ENCODE measurements around the gene CCDC92.
A peak's percentile ranks its signal among the peaks of the same experiment; 100 is the strongest.

Gene CCDC92, protein sequence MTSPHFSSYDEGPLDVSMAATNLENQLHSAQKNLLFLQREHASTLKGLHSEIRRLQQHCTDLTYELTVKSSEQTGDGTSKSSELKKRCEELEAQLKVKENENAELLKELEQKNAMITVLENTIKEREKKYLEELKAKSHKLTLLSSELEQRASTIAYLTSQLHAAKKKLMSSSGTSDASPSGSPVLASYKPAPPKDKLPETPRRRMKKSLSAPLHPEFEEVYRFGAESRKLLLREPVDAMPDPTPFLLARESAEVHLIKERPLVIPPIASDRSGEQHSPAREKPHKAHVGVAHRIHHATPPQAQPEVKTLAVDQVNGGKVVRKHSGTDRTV

DNA sequence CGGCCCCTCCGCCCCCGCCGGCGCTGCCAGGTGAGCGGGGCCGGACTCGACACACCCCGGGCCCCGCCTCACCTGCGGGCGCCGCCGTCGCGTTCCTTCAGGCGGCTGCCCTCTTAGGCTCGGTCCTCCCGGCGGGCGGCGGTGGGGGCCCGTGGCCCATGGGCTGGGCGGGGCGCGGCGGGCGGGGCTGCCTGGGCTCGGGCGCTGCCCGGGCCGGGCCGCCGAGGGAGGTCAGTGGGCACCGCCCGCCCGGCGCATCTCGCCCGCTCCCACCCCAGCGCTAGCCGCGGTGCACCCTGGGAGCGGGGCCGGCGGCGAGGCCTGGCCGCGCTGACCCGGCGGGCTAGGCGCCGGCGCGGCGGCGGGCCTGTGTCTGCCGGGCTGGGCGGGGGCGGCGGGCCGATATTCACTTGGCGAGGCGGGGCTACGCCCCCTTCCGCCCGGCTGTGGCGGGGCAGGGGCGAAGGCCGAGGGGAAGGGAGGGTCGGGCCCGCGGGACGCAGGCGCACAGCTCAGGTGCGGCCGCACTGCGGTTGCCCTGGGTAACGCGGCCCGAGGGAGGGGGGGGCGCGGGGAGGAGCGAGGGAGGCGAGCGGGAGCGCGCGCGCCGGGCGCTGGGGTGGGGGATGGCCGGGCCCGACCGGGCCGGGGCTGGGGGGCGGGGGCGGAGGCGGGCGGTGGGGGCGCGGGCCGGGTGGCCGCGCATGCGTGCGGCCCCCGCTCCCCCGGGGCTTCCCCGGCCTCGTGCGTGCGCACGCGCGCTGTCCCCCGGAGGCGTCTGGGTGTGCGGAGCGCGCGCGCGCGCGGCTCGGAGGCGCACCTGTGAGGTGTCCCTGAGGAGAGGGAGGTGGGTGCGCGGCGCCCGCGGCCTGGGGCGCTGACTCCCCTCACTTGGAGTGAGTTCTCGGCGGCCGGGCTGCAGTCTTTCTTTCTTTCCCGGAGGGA is at the start of gene CCDC92, which contains the start of gene ZNF664:
CCDC92 (minus strand) TSS at position 375 of the 945 bp plus-strand sequence. CDS start 28,526 bp downstream, outside the sequence.
ZNF664 (plus strand) TSS at position 759 of the 945 bp plus-strand sequence. CDS start 38,930 bp downstream, outside the sequence.
- DNase-seq (ENCODE audit: low spot score): peak; percentile 84

DNA sequence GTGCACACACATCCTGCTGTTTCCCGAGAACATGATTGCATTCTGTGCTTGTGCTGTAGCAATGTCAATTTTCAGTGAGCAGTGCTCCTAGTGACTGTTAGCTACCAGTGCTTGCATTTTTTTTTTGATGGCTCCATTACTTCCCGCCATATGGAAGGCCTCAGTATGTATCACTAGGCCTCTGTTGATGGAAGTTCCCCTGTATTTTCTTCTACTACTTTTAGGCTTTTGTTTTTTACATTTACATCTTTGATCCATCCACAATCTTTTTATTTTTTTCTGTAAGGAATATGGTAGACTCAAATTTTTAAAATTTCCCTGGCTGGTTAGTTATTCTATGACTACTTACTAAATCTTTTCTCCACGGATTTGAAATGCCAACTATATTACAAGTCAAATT is 49.5 kb upstream of the CCDC92 start:
- no peak for DNase-seq (ENCODE audit: low spot score)

DNA sequence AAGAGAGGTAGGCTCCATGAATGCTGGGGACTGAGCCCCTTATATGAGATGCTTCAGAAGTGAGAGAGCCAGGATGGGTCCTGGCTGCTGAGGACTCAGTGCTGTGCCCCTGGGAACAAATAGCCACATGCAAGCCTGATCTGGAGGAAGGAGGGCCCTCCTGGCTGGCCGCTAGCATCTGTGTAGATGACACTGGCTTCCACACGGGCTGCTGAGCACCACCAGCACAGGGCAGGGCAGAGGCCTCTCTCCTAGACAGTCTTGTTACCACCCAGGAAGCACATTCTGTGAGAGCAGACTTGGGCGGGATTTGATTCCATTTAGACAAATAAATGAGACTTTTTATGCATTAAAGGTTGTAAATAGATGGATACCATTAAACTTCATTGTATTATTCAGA is 48.4 kb upstream of the CCDC92 start:
- peak; percentile 25 for DNase-seq (ENCODE audit: low spot score)

DNA sequence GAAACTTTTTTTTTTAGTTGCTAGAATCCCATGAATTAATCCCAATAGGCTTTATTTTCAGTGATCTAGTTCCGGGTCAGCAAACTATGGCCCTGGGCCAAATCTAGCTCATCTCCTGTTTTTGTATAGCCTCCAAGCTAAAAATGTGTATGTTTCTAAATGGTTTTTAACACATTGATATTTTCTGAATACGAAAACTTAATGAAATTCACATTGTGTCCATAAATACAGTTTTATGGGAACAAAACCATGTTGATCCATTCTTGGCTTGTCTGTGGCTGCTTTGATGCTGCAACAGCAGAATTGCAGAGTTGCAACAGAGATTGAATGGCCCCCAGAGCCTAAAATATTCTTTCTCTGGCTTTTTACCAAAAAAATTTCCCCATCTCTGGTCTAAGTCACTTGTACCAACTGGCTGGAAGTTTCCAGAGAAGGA is 47.9 kb upstream of the CCDC92 start:
- no peak for DNase-seq (ENCODE audit: low spot score)

DNA sequence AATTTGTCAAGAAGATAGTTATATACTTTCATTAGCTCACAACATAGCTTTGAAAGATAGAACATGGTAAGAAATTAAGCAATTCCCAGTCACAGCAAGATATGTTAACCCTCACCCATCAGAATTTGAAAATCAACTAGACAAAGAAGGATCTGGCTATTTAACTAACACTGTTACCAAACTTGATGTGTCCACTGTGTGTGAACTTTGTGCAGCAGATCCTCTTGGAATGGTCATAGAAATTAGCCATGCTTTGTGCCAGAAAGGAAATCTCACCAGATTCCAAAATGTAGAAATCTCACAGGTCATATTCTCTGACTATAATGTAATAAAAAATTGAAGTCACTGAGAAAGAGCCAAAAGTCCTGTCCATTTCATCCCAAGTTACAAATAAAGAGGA is 46.5 kb upstream of the CCDC92 start:
- no peak for DNase-seq (ENCODE audit: low spot score)

DNA sequence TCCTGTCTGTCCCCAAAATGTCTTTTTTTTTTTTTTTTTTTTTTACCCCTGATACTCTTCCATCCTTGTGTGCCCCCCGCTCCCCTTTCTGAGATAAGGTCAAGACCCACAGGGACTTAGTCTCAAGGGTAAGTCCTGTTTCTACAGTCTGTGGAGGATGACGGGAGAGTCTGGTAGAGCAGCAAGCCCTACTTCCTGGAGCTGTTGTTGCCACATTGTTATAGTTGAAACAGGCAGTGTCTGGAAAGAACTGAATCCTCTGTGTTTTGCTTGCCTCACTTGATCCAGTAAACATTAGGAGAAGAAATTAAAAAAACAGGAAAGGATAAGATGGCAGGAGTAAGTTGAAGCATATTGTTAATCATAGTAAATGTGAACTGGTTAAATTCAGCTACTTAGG is 45.9 kb upstream of the CCDC92 start:
- no peak for DNase-seq (ENCODE audit: low spot score)

DNA sequence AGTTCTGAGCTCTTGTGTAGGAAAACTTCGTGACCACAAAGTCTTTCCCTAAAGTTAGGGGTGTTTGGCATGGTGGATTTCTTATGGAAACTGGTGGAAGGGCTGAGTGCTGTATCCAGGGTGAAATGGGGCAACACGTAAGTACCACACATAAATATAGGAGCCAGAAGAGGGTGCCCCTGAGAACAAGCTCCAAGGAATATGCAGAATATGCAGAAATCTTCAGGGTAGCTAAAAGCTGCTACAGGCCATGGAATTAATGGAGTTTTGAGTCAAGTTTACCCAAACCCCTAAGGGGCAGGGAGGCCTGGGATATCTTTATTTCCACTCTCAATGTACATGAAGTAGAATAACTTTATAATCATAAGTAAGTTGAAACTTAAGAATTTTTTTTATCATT is 44.4 kb upstream of the CCDC92 start:
- DNase-seq (ENCODE audit: low spot score): no peak

DNA sequence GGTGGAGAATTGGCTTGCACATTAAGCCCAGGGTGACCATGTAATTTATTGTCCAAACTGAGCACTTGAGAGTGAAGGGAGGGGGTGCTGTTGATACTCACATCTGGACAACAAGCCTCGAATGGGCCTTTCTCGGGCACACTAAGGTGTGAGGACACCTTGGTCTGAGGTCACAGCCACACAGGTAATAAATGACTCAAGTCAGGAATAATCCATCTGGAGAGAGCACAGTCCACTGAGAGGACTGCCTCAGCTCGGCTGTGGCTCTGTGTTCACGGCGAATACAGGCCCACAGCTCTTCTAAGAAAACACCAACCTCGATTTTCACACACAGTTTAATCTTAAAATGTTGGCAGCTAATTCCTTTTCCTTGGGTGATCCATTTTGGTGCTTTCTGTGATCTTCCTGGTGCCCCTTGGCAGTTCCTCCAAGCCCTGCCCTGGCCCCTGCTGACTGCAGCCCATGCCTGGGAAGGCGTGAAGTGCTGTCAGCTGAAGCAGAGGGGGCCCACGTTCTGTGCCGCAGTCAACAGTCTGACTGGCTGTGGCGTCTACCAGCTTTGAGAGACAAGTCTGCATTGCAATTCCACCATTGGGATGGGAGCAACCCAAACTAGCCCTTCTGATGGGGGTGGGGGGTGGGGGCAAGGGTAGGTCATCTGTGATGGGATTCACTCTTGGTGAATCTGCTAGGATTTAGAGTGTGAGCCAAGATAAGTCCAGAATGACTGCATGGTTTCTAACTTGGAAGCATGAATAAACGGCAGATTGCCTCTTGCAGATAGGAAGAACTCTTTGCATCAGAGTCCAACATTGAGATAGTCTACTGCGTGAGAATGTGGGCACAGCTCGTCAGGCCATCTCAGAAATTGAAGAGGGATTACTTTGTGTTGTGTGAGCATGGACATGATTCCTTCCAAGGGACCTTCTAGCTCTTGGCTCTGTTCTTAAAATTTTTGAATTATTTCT is 43.1 kb upstream of the CCDC92 start:
- DNase-seq (ENCODE audit: low spot score): no peak

DNA sequence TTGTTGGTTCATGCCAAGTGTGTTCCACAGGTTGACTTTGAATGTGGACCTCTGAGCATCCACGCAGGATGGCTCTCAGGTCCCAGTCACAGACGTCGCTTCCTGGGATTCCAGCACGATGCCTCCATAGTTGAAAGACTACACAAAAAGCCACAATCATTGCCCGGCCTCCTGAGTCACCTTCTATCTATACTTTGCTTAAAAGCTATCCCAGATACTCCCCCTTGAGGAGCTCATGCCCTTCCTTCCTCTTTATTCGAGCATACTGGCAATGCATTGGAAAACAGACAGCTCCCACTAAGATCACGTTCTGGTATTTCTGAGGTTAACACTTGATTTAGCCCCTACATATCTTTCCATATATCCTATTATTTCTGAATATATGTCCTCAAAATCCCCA is 40.4 kb upstream of the CCDC92 start:
- no peak for DNase-seq (ENCODE audit: low spot score)

DNA sequence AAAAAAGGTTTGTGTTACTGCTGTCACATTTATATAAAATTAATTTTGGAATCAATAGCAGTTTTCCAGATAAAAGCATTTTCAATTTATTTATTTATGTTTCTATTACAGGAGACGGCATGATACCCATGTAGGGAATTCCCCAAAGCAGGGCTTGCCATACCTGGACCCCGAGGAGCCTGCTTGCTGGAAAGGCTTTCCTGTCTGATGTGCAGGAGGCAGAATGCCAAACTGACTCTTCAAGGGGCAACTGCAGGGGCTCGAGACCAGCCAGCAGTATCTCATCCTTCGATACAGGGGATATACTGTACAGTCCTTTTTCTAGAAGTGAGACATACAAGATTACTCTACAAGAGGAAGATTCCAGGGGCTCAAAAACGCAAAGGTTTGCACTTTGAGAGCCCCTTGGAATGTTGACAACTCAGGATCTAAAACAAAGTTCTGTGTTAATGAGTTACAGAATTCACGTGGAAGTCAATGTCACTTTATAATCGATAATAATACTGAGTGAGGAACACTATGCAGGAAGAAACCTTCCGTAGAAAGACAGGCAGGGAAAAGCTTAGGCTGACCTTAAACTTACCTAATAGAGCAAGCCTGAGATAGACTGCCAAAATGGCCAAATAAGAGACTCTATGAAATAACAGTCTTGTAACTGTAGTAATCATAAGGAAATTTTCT is 38.9 kb upstream of the CCDC92 start:
- no peak for DNase-seq (ENCODE audit: low spot score)

DNA sequence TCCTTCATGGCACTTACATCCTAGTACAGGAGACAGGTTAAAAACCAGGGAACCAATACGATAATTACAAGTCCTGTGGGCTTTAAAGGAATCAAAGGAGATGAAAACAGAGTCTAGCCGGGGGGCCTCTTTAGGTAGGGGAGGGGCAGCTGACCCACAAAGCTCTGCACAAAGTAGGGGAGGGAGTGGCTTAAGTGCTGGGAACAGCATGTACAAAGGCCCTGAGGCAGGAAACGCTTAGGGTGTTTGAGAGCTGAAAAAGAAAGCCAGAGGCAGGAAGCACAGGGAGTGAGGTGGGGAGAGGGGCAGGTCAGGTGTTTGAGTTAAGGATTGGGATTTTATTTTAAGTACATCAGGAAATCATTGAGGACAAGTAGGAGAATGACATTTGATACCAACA is 38.1 kb upstream of the CCDC92 start:
- DNase-seq (ENCODE audit: low spot score): no peak

DNA sequence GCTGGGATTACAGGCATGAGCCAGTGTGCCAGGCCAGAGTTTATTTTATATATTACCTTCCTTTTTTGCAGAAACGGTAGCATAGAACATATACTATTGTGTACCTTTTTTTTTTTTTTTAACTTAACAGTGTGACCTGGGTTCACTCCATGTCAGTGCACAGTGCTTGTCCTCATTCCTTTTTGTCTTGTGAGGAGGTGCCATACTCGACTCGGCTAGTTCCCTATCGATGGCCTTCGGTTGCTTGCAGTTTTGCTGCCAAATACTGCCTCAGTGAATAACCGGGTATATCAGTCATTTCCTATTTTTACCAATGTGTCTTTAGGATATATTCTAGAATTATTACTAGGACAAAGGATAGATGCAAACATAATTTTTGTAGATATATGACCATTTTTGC is 37.1 kb upstream of the CCDC92 start:
- DNase-seq (ENCODE audit: low spot score): no peak

DNA sequence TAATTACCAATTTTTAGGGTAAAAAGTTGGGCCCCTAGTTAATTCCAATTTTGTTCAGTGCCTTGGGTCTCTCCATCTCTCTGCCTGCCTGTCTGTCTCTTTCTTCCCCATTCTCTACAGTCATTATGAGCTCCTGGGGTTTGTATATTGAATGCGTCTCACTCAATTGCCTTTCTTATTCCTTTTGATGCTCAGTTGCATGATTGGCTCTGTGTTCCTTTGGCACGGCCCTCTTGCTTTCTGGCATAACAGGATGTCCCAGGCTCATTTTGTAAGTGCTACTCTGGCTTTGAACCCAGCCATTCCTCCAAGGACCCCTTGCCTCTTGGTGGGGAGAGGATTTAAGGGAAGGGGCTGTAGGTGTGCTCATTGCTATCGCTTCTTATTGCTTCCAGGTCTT is 36.0 kb upstream of the CCDC92 start:
- peak; percentile 37 for DNase-seq (ENCODE audit: low spot score)

DNA sequence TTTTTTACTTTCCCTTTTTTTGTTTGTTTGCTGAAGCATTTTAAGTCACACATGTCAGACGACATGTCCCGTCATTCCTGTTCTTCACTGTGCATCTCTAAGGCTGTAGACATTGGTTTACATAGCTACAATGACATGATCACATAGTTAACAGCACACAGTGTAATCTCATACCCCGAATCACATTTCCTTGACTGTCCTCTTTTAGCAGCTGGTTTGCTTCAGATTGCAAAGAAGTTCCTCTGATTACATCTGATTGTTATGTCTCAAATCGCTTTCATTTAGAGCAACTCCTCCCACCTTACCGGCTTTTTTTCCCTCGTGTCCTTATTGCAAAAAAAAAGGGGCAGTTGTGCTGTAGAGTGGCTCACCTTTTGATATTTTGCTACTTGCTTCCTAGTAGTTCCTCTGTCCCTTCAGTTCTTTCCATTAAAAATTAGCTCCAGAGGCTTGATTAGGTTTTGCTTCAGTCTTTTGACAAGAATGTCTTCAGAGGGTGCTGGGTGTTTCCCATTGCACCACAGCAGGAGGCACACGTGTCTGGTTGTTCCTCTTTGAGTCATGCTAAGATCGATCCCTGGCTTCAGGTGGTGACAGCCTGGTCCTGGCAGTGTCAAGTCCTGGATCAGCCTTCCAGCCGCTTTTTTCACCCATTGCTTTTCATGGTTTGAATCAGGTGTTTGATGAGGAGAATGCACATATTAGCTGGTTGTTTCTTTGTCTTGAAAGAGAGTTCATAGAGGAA is 35.4 kb upstream of the CCDC92 start:
- DNase-seq (ENCODE audit: low spot score): no peak

DNA sequence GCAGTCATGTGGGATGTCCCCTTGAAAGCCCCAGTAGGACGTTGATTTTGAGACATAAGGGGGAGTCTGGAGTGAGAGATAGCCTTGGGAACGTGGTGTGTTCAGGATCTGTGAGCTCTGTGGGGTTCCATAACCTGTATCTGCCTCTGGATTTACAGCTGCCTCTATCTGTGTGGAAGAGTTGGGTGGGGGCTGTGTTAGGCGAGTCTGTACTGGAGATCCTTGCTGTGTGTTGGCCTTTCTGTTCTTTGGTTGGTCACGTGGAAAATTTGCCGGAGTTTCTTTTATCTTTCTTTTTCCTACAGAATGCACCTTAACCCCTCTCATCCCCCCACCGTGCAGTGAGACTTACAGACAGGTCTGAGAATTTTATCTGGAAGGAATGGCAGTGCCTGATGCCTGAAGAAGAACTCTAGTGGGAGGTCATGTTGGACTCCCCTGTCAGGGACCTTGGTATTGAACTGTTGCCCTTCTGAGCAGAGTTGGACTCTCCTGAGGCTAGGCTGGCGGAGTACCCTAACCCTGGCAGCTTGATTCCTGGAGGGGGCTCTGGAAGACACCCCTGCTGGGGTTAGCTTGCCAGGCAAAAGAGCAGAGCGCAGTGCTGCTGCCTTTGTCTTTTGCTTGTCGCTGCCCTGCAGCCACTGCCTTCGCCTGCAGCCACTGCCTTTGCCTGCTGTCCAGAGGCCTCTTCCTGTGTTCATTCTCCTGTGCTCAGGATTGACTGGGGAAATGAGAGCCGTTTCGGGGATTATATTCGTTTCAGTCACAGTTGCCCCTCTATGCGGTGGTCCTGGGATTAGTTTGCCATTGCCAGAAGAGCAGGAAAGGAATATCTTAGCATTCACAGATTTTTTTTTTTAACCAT is 34.4 kb upstream of the CCDC92 start:
- DNase-seq (ENCODE audit: low spot score): no peak

DNA sequence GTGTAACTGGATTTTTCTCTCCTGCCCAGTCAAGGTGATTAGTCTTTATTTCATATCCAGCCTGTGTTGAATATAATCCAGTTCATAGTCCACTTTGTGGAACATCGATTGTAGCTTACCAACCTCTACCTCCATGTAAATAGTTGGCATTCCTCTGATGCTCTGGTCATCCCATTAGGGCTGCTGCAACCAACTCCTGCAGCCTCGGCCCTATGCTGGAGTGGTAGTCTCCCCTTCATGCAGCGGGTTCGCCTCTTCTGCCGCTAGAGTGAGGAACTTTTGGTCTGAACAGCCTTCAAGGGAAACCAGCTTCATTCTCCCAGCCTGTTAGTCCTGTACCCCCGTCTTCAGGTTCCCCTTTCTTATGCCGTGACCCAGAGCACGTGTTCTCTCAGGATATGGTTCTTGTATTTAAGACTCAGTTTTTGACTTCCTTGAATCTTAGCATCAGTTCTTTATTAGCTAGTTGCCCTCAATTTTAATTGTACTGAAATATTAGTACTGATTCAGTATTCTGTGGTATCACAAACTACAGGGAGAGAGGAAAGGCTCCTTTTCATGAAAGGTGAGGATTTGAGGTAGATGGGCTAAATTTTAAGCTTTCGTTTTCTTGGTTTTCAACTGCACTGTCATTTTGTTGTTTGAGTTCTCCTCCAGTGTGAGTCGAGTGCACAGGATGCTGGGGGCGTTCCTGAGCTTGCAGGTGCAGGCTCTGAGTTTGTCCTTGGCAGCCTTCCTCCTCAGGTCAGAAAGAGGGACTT is 33.6 kb upstream of the CCDC92 start:
- no peak for DNase-seq (ENCODE audit: low spot score)

DNA sequence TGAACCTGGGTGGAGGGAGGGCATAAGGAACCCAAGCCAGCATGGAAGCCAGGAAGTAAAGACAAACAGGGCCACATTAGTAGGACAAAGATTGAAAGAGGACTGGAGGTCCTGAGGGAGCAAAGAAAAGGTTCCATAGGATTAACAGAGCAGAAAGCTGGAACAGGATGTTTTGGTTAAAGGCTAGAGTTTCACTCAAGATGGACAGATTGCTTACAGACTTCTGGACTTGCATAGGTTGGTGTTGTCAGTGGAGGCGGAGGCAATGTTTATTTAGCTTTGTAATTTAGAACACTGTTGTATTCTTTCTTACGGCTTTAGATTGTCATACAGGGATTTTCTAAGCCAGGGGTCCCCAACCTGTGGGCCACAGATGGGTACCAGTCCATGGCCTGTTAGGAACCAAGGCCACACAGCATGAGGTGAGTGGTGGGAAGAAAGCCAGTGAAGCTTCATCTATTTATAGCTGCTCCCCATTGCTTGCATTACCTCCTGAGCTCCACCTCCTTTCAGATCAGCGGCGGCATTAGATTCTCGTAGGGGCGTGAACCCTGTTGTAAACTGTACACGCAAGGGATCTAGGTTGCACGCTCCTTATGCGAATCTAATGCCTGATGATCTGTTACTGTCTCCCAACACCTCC is 31.7 kb upstream of the CCDC92 start:
- DNase-seq (ENCODE audit: low spot score): peak; percentile 32

DNA sequence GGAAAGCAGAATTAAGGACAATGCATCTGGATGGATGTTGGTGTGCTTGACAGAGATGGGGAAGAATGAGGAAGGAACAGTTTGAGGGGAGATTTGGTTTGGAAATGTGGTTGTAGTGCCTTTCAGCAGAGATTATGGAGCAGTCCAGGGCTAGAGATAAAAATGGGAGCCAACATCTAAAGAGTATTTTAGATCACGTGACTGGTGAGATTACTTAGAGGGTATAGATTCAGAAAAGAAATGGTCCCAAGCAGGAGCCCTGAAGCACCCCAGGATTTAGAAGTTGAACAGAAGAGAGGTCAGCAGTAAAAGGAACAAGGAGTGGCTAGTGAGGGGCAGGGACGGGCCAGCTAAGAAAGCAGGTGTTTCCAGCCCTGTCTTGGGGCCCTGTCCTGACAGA is 30.0 kb upstream of the CCDC92 start:
- no peak for DNase-seq (ENCODE audit: low spot score)

All from cerebellar cortex (tissue), 1 donor.